AG09319 (cell line): ENCODE results near the gene STEAP3.

Source experiments
- DNase-seq: peaks from one replicate; pipeline ENCODE4 v3.0.0-alpha.2; 2010; ENCODE audit warnings: low read depth; ENCODE audit errors: extremely low read depth
- CTCF ChIP-seq: IDR thresholded peaks from 2 replicates; pipeline ENCODE4 v1.5.1; 2011; ENCODE audit warnings: low read depth, mild to moderate bottlenecking, inconsistent platforms, low read length, moderate library complexity

The STEAP3 gene

GRCh38 chr2:119241205-119241532 lies 17.5 kb downstream of the STEAP3 start:
- no peak for DNase-seq
- TF ChIP-seq CTCF = no peak

- no peak for DNase-seq
- TF ChIP-seq CTCF = no peak
Observed at GRCh38 chr2:119242276-119243119, 18.9 kb downstream of the STEAP3 start.

GRCh38 chr2:119243621-119244020 lies 20.0 kb downstream of the STEAP3 start:
- TF ChIP-seq CTCF = no peak
- DNase-seq = no peak

- no peak for DNase-seq
- no peak for TF ChIP-seq CTCF
Observed at GRCh38 chr2:119245076-119245840, 21.6 kb downstream of the STEAP3 start.

- DNase-seq = no peak
- no peak for TF ChIP-seq CTCF
Observed at GRCh38 chr2:119245841-119246230, 22.2 kb downstream of the STEAP3 start.

GRCh38 chr2:119246884-119247843 lies 23.5 kb downstream of the STEAP3 start:
- no peak for TF ChIP-seq CTCF
- DNase-seq = no peak
